Activated gamma-delta T cell treated with Interleukin-2 at 50 U/mL for 16 hours (primary cell): ENCODE measurements around the gene SKI.

Experiments used
- DNase-seq: peaks from one replicate; pipeline ENCODE4 v3.0.0-alpha.2; 2020

Gene SKI

GRCh38 chr1:2267051-2267830, 39.1 kb downstream of the SKI start:
- no peak for DNase-seq

GRCh38 chr1:2267862-2268261, 39.7 kb downstream of the SKI start:
- DNase-seq = no peak

- DNase-seq = no peak
Observed at GRCh38 chr1:2268285-2269056, 40.4 kb downstream of the SKI start.

GRCh38 chr1:2269193-2269921, 41.2 kb downstream of the SKI start:
- DNase-seq = no peak

- no peak for DNase-seq
Observed at GRCh38 chr1:2269922-2270259, 41.8 kb downstream of the SKI start.

- DNase-seq = no peak
Observed at GRCh38 chr1:2270260-2271100, 42.4 kb downstream of the SKI start.

- DNase-seq = no peak
Observed at GRCh38 chr1:2271211-2271721, 43.1 kb downstream of the SKI start.

GRCh38 chr1:2271841-2272655, 43.9 kb downstream of the SKI start:
- DNase-seq = no peak

- no peak for DNase-seq
Observed at GRCh38 chr1:2272686-2273400, 44.7 kb downstream of the SKI start.

- DNase-seq = no peak
Observed at GRCh38 chr1:2273401-2274090, 45.4 kb downstream of the SKI start.

GRCh38 chr1:2274231-2274928, 46.3 kb downstream of the SKI start:
- DNase-seq = no peak

GRCh38 chr1:2274929-2275475, 46.9 kb downstream of the SKI start:
- DNase-seq = no peak

- DNase-seq = no peak
Observed at GRCh38 chr1:2275796-2276536, 47.8 kb downstream of the SKI start.

- DNase-seq = no peak
Observed at GRCh38 chr1:2276803-2277580, 48.9 kb downstream of the SKI start.

- DNase-seq = no peak
Observed at GRCh38 chr1:2277741-2278488, 49.8 kb downstream of the SKI start.

- DNase-seq = no peak
Observed at GRCh38 chr1:2278591-2279209, 50.6 kb downstream of the SKI start.

- no peak for DNase-seq
Observed at GRCh38 chr1:2279210-2279639, 51.1 kb downstream of the SKI start.
